ENCODE results near the gene PHLDA1.

The PHLDA1 gene

DNA sequence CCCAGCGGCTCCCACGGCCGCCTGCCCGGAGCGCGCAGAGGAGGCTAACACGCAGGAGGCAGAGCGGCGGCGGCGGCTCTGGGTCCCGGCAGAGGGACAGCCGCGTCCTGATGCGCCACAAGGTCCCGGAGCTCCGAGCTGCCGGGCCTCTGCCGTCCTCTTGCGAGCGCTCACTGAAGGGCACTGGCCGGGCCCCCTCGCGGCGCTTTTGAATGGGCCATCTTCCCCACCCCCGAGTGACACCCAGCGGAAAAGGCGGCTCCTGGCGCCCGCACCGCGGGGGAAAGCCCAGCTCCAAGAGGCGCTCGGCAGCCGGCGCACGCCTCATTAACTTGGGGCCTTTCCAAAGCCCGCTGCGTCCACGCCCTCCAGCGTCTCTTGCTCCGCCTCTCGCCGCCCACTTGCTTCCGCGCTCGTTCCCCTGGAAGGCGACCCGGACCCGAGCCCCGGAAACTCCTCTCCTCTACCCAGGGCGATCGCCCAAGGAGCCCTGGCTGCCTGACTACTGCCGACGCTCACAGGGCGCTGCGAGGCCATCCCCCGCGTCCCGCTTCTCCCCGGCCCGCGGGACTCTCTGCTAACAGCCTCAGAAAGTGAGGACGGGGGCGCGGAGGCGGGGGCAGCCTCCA, at the start of gene PHLDA1:
Gene PHLDA1, minus strand, starts transcription at position 363 of the 629 bp plus-strand sequence.
- peak; percentile 95 for DNase-seq (ENCODE audit: low spot score)

DNA sequence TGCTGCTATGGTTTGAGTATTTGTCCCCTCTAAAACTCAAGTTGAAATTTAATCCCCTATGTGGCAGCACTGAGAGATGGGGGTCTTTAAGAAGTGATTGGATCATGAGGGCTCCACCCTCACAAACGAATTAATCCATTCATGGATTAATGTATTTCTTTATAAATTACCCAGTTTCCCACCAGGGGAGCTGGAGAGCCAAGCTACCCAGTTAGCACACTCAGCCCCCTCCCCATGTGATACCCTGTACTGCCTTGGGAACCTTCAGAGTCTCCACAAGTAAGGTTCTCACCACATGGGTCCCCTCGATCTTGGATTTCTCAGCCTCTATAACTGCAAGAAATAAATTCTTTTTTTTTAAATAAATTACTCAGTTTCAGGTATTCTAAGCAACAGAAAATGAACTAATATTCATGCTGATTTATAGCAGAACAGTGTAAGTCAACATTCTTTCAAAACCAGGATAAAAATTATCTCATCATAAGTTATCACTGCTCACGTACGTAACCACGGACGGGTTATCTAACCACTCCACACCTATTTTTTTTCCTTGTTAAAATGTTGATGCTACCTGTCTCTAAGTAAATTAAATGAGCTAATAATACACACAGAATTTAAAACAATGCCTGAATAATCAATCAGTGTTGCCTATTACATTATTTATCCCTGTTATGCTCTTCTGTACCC, 49.3 kb upstream of the PHLDA1 start:
- DNase-seq (ENCODE audit: low spot score), result no peak

DNA sequence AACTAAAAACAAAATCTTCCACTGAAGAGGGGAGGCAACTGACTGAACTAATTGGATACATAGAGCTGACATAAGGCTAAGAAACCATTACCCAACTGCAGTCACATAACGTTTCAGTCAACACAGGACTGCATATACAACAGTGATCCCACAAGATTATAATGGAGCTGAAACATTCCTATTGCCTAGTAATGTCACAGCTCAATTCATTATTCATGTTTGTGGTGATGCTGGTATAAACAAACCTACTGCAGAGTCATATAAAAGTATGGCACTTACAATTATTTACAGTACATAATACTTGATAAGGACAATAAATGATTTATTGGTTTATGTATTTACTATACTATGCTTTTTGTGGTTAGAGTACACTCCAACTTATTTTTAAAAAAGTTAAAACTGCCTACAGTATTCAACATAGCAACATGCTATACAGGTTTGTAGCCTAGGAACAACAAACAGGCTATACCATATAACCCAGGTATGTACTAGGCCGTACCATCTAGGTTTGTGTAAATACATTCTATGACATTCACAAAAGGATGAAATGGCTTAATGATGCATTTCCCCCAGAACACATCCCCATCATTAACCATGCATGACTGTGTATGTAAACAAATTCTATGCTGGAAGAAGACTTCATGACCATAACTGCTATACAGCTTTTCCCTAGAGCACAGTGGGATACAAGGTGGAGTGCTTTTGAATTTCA, 48.6 kb upstream of the PHLDA1 start:
- no peak for DNase-seq (ENCODE audit: low spot score)

DNA sequence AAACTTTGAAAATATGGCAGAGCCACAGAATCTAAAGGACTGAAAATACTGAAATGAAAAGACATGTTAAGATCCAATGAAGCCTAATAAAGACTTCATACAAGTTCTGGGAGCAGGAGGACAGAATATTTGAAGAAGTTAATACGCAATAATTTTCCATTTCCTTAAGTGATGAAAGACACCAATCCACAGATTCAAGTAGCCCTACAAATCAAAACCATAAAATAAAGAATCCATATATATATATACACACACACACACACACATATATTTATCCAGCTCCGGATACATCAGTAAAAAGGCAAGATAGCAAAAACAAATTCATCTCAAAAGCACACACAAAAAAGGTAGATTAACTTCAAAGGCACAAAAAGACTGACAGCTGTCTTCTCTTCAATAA, 47.2 kb upstream of the PHLDA1 start:
- no peak for DNase-seq (ENCODE audit: low spot score)

DNA sequence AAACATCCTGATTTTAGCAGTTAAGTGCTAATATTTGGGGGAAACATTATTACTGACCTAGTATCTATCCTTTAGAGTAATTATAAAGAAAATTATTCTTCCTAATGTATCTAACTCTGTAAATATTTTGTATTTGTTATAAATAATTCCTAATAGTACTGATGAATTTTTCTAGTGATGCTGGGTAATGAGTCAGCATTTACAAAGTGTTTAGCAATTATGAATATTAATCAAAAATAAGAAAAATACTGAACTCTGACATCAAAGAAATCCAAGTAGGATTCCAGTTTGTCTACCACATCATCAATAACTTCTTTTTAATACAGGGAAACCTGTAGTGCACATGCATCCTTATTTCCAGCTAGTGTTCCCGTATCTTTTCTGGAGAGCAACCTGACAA, 43.9 kb upstream of the PHLDA1 start:
- DNase-seq (ENCODE audit: low spot score), result no peak

DNA sequence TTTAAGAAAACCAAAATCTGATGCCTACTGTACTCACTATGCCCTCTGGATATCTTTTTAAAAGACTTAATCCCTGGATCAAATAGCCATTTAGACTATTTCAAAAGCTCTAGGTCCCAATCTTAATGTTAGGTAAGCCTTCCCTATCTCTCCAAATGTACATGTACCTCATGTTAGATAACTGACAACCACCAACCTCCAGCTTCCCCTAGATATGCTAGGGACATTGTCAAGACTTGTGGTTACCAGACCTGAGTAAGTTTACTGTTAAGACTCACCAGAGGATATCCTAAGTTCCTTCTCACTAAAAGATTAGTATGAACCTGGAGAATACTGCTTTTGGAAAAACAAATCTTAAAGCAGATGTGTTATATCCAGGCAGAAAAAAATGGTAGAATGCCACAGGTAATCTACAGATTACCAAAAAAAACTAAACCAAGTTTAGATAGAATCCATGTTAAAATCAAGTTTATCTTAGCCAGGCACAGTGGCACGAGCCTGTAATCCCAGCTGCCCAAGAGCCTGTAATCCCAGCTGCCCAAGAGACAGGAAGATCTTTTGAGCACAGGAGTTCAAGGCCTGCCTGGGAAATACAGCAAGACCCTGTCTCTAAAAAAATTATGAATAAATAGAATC, 43.2 kb upstream of the PHLDA1 start:
- no peak for DNase-seq (ENCODE audit: low spot score)

DNA sequence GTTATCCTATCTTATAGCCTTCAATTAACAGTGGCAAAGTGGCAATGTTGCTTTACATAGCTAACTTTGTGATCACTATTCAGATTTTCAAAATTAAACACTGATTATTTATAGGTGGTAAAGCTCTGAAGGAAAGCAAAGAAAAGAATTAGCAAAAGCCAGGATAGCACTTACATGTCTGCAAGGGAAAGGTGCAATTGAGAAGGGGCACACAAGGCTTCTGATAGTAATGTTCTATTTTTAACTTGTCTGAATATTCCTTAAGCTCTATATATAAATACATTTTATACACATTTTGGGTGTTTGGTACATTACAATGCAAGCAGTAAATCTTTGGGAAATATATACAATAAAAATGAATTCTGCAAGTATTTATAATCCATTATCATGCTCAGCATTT, 42.0 kb upstream of the PHLDA1 start:
- no peak for DNase-seq (ENCODE audit: low spot score)

DNA sequence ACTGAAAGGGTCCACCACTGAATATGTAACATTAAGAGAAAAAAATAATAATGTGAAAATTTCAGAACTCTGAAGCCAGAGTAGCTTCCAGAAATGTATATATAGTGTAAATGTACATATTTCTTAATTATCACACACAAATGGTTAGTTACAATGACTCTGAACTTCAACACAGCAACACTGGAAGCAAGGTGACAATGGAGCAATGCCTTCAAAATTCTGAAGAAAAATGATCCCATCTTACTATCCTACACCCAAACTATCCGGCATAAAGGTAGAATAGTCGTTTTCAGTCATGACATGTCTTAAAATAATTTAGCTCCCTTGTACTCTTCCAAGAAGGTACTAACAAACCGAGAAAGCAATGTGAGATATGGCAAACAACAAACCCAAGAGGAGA, 41.0 kb upstream of the PHLDA1 start:
- no peak for DNase-seq (ENCODE audit: low spot score)

DNA sequence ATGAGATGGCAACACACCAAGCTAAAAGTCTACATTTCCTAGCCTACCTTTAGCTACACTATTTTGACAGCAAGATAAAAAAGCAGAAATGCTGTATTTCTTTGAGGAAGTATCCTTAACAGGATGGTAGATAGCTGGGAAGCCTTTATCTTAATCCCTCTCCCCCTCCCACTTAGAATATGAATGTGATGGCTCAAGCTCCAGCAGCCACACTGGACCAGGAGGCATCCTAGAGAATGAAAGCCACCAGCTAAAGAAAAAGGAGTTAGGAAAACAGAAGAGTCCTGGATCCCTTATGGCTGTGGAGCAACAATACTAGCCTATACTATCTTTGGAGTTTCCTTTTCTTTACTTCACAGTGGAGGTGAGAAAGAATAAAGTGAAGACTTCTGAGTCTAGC, 37.8 kb upstream of the PHLDA1 start:
- DNase-seq (ENCODE audit: low spot score), result no peak

DNA sequence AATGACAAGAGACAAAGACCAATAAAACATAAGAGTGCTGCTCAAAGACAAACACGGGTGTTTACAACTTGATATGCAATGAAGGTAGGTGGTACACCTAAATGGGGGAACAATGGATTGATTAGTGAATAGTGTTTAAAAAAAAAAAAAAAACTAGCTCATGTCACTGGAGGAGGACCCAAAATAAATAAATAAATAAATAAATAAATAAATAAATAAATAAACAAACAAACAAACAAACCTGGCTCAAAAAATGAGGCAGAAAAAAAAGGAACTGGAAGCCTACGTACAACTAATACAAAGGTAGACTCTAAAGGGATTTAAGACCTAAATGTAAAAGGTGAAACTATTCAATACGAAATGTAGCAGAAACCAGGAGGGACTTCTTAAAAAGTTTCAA, 34.3 kb upstream of the PHLDA1 start:
- no peak for DNase-seq (ENCODE audit: low spot score)

DNA sequence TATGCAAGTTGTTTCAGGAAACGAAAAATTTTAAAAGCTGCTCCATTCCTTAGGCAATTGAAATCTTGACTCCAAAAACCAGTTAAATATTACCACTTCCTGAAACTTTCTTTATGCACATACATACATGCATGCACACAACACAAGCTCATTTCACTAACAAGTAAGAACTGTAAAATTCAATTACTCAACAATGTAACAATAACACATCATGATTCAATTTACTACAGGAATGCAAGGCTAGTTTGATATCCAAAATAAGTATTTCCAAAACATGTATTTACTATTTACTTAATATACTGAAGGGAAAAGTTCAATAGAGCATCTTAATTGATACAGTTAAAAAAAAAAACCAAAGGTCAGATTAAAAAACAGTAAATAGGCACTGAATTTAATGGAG, 33.3 kb upstream of the PHLDA1 start:
- no peak for DNase-seq (ENCODE audit: low spot score)

DNA sequence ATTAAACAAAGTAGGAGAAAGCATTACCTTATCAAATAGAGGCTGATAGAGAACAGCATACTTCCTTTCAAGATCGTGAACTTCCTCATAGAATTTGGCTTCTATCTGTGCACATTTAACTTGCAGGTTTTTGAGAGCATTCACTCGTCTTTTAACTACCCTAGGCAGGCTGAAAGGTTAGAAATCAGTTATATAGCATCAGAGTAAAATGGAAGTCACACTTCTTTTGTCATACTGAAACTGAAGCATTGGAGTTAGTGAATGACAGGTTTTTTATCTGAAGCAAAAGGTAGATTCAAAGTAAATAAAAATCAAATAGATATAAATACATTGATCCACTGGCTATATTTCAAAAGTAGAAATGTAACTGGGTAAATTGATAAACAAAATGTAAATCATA, 28.5 kb upstream of the PHLDA1 start:
- no peak for DNase-seq (ENCODE audit: low spot score)

DNA sequence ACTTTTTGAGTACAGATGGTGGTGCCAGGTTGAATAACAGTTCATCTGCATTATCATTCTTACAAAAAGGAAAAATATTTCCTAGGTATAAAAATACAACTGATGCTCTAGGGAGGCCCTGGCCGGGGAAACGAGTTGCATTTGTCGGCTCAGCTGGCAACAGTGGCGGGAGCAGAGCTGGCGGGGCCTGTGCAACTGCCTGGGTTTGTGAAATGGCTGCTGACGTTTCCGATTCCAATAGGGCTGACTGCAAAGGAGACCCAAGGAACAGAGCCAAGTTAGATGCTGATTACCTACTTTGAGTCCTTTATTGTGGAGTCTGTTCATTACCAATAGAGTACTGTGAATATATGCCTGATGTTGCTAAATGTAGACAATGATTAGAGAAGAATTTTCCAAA, 25.8 kb upstream of the PHLDA1 start:
- no peak for DNase-seq (ENCODE audit: low spot score)

DNA sequence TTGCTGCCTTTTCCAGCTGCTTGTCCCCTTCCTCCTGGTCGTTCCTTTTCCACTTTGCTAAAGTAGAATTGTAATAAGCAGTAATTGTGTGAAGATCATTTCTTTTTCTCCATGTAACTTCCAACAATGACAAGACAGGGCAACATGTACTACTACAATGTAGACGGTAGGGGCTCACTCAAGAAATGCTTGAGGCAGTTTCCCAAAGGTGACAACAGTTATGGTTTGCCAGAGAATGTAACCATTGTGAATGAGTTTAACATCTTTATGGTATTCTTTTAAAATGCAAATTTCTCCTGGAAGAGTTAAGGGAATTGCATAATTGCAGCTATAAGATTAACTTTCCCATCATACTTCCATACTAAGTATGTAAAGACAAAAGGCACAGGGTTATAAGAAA, 23.8 kb upstream of the PHLDA1 start:
- DNase-seq (ENCODE audit: low spot score), result no peak

DNA sequence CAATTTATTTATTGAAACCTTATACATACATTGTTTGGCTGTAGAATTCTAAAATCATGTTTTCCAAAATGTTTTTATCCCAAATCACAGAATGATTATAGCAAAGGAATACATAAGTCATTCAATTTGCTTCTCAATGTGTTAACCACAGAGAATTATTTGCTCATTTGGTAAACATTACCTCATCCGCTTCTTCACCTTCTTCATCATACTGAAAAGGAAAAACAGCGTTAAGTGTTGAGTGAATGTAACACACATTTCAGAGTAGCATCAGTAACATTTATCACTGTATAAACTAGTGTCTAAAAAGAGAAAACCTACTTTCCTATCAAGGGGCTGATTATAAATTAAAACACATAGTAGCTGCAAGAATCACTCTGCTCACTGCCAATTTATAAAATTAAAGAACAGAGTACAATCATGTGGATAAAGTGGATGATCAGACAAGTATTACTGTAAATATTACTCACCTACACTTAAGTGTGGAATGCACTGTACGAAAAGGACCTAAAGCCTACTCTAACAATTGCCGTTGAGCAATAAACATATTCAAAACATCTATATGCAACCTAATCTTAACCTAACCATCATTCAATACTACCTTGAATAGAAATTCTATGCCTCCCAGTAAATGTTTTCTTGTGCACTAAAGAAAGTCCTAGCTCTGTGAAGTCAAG, 18.1 kb upstream of the PHLDA1 start:
- DNase-seq (ENCODE audit: low spot score), result no peak

DNA sequence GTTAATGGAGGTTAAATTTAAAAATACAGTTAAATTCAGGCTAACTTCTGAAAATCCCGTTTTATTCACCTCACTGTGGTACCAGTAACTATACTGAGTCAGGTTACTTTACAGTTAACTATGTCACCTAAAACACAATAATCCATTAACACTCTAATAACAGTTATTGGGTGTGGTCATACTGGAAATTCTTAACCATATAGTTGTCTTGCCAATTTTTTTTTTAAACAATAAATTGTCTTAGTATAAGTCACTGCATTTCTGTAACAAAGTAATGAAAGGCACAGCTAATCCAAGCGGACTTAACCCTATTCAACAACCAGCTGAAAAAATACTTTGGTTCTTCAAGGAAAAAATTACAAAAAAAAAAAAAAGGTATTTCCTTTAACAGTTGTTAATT, 16.2 kb upstream of the PHLDA1 start:
- no peak for DNase-seq (ENCODE audit: low spot score)

DNA sequence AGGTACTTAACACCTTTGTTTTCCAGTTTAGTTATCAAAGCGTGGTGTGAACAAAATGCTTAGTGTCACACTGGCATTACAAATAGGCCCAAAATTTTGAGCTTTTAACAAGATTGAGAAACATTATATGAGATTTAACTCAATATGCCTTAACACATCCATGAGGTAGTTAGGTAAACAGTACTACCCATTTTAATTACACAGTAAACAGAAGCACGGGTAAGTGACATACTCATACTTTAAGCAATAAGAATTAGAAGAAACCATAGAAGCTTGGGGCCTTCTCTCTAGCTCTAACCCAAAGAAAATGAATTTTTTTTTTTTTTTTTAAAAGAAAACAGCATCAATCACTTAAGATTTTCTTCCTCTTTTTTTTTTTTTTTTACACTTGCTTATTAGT, 15.5 kb upstream of the PHLDA1 start:
- DNase-seq (ENCODE audit: low spot score), result no peak

DNA sequence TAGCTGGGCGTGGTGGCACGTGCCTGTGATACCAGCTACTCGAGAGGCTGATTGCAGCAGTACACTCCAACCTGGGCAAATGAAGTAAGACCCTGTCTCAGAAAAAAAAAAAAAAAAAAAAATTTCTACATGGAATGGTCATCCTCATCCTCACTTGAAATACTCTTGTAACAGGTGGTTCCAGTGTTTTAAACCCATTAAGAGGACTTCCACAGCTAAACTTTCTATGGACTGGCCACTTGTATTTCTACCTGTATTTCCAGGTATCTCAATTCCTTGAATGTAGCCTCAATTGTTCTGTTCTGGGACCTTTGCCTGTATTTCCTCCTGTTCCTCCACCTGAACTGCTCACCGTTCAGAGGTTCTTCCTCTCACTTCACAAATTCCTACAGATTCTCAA, 11.8 kb upstream of the PHLDA1 start:
- DNase-seq (ENCODE audit: low spot score), result no peak

DNA sequence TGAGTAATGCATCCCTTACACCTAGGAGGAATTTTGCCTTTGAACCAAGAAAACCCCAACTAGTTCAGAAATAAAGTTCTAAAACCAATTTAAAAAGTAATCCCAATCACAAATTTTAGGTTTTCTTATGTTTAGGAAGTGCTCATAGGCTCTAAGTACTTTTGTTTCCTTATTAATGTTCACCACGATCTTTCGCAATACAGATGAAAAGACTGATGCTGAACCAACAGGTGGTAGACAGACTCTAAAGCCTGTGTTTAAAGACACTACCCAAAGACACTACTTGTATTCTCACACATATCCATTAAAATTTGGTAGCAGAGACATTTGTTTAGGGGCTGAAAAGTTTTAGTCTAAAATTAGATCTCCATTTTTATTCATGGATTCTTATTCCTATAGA, 10.6 kb upstream of the PHLDA1 start:
- DNase-seq (ENCODE audit: low spot score), result no peak

DNA sequence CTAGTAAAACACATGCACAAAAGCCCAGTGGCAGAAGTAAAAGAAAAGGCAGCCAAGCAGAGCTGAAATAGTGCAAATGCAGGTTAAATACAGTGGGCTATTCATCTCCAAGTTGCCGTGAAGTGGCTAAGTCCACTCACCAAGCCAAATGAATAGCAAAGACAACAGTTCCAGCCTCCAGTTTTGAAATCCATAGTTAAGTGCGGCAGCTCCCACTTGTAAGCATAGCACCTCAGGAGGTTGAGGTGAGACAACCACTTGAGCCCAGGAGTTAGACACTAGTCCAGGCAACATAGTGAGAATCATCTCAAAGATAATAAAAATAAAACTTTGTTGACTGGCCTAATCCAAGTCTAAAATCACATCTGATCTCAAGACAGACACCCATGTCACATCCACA, 9.8 kb upstream of the PHLDA1 start:
- no peak for DNase-seq (ENCODE audit: low spot score)

DNA sequence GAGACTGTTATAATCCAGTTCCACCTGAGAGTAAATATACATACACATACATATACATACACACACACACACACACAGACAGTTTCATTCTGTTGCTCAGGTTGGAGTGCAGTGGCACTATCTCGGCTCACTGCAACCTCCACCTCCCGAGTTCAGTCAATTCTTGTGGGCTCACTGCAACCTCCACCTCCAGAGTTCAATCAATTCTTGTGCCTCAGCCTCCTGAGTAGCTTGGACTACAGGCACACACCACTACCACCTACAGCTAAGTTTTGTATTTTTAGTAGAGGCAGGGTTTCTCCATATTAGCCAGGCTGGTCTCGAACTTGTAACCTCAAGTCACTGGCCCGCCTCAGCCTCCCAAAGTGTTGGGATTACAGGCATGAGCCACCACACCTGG, 8.9 kb upstream of the PHLDA1 start:
- no peak for DNase-seq (ENCODE audit: low spot score)

DNA sequence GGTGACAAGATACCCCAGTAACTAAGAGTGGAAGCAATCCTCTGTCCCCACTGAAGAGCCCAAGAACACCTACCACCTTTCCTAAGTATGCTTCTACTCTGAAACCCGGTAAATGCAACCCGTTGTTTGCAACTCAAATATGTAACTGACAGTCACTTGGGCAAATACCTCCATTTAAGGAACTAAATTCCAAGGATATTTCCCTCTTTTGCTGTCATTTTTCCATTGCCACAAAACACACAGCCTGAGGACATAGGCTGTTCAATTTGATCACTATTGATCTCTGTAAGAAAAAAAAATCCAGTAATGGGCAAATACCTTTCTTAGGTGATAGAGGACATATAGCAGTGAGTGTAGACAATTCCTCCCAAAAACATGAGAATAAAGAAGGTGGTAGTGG, 6.6 kb upstream of the PHLDA1 start:
- DNase-seq (ENCODE audit: low spot score), result no peak
